ENCODE measurements around the gene DAB1. TPM values are rescaled to one million over a fixed set of nuclear protein-coding genes. Genes with fewer than 3 reads are reported as not detected.

DAB1 gene
- total RNA-seq, 1 donor from 2014 or later, result not detected

GRCh38 chr1:57440096-57440495, 16.2 kb upstream of the DAB1 start:
- no peak for TF ChIP-seq CTCF (conservative IDR thresholded peaks at IDR 0.05; ENCODE audit: low read depth, low read length)
- no peak overlapping the region for H3K4me3 ChIP-seq (ENCODE audit: low read depth, low read length)
- no peak for DNase-seq (ENCODE audit: low read depth)

GRCh38 chr1:57431400-57431799, 7.5 kb upstream of the DAB1 start:
- no peak for DNase-seq (ENCODE audit: low read depth)
- no peak overlapping the region for H3K4me3 ChIP-seq (ENCODE audit: low read depth, low read length)
- no peak for TF ChIP-seq CTCF (conservative IDR thresholded peaks at IDR 0.05; ENCODE audit: low read depth, low read length)

DNA sequence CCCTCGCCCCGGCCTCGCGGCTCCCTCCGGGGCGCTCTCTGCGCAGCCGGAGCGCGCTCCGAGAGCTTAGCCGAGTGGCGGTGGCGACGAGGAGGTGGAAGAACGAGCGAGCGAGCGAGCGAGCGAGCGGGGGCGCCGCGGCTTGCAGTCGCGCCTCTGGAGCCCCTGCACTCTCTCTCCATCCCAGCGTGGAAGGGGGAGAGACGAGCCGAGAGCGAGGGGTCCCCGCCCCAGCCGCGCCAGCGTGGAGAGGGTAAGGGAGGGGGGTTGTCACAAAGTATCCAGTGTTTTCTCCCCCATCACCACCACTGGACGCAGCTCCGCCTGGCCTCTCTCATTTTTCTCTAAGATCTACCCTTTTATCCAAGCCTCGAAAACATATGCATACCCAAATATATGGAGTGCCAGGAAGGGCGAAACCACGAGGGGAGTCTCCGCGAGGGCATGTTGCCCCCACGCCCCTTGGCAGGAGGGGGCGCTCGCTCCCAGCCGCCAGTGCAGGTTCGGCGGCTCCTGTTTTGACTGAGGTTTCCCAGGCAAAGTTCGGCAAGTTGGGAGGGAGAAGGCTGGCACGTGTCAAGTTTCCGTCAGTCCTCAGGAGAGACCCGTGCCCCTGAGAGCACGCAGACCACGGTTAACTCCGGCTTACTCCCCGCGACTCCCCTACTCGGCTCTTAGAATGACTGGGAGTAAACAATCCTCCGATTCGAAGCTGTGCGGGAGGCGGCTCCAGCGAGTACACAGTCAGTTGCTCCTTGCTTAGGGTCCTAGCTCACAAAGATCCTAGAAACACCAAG, 569 bp upstream of the DAB1 start:
- H3K4me3 ChIP-seq (ENCODE audit: low read depth, low read length), result peak overlapping the region; percentile 58
- DNase-seq (ENCODE audit: low read depth), result no peak
- peak; percentile 86 for TF ChIP-seq CTCF (conservative IDR thresholded peaks at IDR 0.05; ENCODE audit: low read depth, low read length)

DNA sequence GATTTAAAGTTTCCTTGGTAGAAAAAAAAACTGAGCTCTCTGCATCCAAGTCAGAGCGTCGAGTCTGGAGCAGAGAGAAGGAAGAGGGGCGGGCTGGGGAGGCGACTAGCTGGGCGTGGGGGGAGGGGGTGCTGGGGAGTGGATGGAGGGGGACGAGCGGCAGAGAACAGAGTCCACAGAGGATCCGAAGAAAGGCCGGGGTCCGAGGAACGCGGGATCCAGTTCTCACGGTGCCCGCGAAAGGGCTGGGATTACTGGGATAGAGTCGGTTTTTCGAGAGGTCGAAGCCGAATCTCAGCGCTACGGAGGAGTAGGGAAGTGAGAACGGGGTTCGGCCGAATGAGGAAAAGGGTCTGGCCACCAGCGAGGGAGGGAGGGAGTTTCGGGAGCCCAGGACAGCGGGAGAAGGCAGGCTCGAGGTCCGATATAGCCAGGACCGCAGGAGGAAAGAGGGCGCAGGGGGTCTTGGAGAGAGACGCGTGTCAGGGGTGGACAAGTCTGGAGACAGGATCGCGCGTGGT, 665 bp downstream of the DAB1 start:
- peak overlapping the region; percentile 58 for H3K4me3 ChIP-seq (ENCODE audit: low read depth, low read length)
- no peak for TF ChIP-seq CTCF (conservative IDR thresholded peaks at IDR 0.05; ENCODE audit: low read depth, low read length)
- DNase-seq (ENCODE audit: low read depth), result no peak

GRCh38 chr1:57422271-57423134, 1.4 kb downstream of the DAB1 start:
- TF ChIP-seq CTCF (conservative IDR thresholded peaks at IDR 0.05; ENCODE audit: low read depth, low read length), result peak; percentile 21
- H3K4me3 ChIP-seq (ENCODE audit: low read depth, low read length), result peak overlapping the region; percentile 58
- no peak for DNase-seq (ENCODE audit: low read depth)

- peak overlapping the region; percentile 58 for H3K4me3 ChIP-seq (ENCODE audit: low read depth, low read length)
- DNase-seq (ENCODE audit: low read depth), result no peak
- no peak for TF ChIP-seq CTCF (conservative IDR thresholded peaks at IDR 0.05; ENCODE audit: low read depth, low read length)
Observed at GRCh38 chr1:57421806-57422205, 2.1 kb downstream of the DAB1 start.

All from epithelial cell of proximal tubule (primary cell).